CD14-positive monocyte (primary cell): Measurements from ENCODE around the gene STK11. TPM values are rescaled to one million over a fixed set of nuclear protein-coding genes. Genes with fewer than 3 reads are reported as not detected.
A peak's percentile ranks its signal among the peaks of the same experiment; 100 is the strongest.

Experiments used
- DNase-seq, 3 donors: peaks; one replicate each; pipeline ENCODE4 v3.0.0-alpha.2; 2011 to 2022
- H2AFZ ChIP-seq: 2 replicates; pipeline ENCODE4 v1.6.0; 2012; ENCODE audit warnings: mild to moderate bottlenecking, low read depth, low read length, inconsistent platforms; ENCODE audit not compliant: insufficient read depth, poor library complexity, severe bottlenecking
- H3K27ac ChIP-seq, 2 donors: 1 replicate in 1 of 2; 2 replicates in 1 of 2; pipeline ENCODE4 v1.5.1; 2012 to 2013; ENCODE audit warnings: low read length in 2 of 2, control low read depth in 1 of 2, inconsistent platforms in 1 of 2, low read depth in 1 of 2, mild to moderate bottlenecking in 1 of 2
- H3K27me3 ChIP-seq, 2 donors: one replicate each; pipeline versions ENCODE4 v1.6.0 to v1.6.1; 2011 to 2013; ENCODE audit warnings: low read length in 2 of 2; ENCODE audit not compliant: control insufficient read depth in 2 of 2, insufficient read depth in 2 of 2
- H3K36me3 ChIP-seq, 2 donors: replicated peaks in 1 of 2; 1 replicate in 1 of 2; 2 replicates in 1 of 2; pipeline versions ENCODE4 v1.5.1 to v1.6.1; 2012 to 2013; ENCODE audit warnings: low read length in 2 of 2, control low read depth in 1 of 2, inconsistent platforms in 1 of 2, mild to moderate bottlenecking in 1 of 2; ENCODE audit not compliant: insufficient read depth in 2 of 2, control insufficient read depth in 1 of 2
- H3K4me1 ChIP-seq, 2 donors: 1 replicate in 1 of 2; 2 replicates in 1 of 2; pipeline versions ENCODE4 v1.5.1 to v1.6.1; 2012 to 2013; ENCODE audit warnings: low read length in 2 of 2, control low read depth in 1 of 2, inconsistent platforms in 1 of 2, mild to moderate bottlenecking in 1 of 2, moderate library complexity in 1 of 2; ENCODE audit not compliant: insufficient read depth in 2 of 2, control insufficient read depth in 1 of 2
- H3K4me2 ChIP-seq: replicated peaks from 2 replicates; pipeline ENCODE3; 2012; ENCODE audit warnings: low read length, moderate library complexity, mild to moderate bottlenecking; ENCODE audit not compliant: poor library complexity, severe bottlenecking; ENCODE audit errors: extremely low read depth
- H3K4me3 ChIP-seq, 3 experiments: fragments of 200-600 bp in 1 of 3; sonication (generic) in 1 of 3; replicated peaks in 1 of 3; 1 replicate in 2 of 3; 2 replicates in 1 of 3; pipeline ENCODE4 v1.5.1; 2011 to 2013; ENCODE audit warnings: low read length in 3 of 3, mild to moderate bottlenecking in 3 of 3, control low read depth in 2 of 3, low read depth in 2 of 3, inconsistent platforms in 1 of 3, moderate library complexity in 1 of 3
- H3K79me2 ChIP-seq: 2 replicates; pipeline ENCODE4 v1.6.0; 2012; ENCODE audit warnings: mild to moderate bottlenecking, control low read depth, inconsistent platforms, low read length, moderate library complexity; ENCODE audit not compliant: insufficient read depth
- H3K9ac ChIP-seq: 2 replicates; pipeline ENCODE4 v1.6.0; 2017; ENCODE audit warnings: low read length, mild to moderate bottlenecking; ENCODE audit not compliant: insufficient read depth, poor library complexity, severe bottlenecking
- H3K9me3 ChIP-seq, 2 donors: replicated peaks in 1 of 2; 1 replicate in 1 of 2; 2 replicates in 1 of 2; pipeline versions ENCODE4 v1.5.1 to v1.6.1; 2012 to 2013; ENCODE audit warnings: low read length in 2 of 2, control low read depth in 1 of 2; ENCODE audit not compliant: control insufficient read depth in 1 of 2, insufficient read depth in 1 of 2
- H4K20me1 ChIP-seq: 2 replicates; pipeline ENCODE4 v1.6.0; 2012; ENCODE audit warnings: mild to moderate bottlenecking, low read length, control low read depth, moderate library complexity; ENCODE audit not compliant: insufficient read depth
- H3K27ac Mint-ChIP-seq, 7 donors: one replicate each; pipeline ENCODE4 v1.8.0; 2020; ENCODE audit warnings: mild to moderate bottlenecking in 7 of 7, mixed read lengths in 7 of 7, moderate library complexity in 6 of 7, inconsistent platforms in 2 of 7
- H3K27me3 Mint-ChIP-seq, 3 donors: one replicate each; pipeline ENCODE4 v1.8.0; 2021 to 2022; ENCODE audit warnings: low read depth in 3 of 3, mild to moderate bottlenecking in 3 of 3, mixed read lengths in 3 of 3, moderate library complexity in 3 of 3, inconsistent platforms in 1 of 3
- H3K36me3 Mint-ChIP-seq, 2 donors: one replicate each; pipeline ENCODE4 v1.8.0; 2020; ENCODE audit warnings: mixed read lengths in 2 of 2, inconsistent platforms in 1 of 2, mild to moderate bottlenecking in 1 of 2
- H3K4me1 Mint-ChIP-seq: one replicate; pipeline ENCODE4 v1.8.0; 2020; ENCODE audit warnings: mild to moderate bottlenecking, mixed read lengths
- H3K4me3 Mint-ChIP-seq, 2 donors: one replicate each; pipeline ENCODE4 v1.8.0; 2020; ENCODE audit warnings: mild to moderate bottlenecking in 2 of 2, mixed read lengths in 2 of 2, moderate library complexity in 1 of 2
- H3K9me3 Mint-ChIP-seq, 7 donors: one replicate each; pipeline ENCODE4 v1.8.0; 2020 to 2022; ENCODE audit warnings: mixed read lengths in 7 of 7, mild to moderate bottlenecking in 6 of 7, moderate library complexity in 6 of 7, inconsistent platforms in 2 of 7
- CTCF ChIP-seq: fragments of 200-600 bp; IDR thresholded peaks from one replicate; pipeline ENCODE4 v1.8.0; 2022; ENCODE audit warnings: antibody characterized with exemption, mild to moderate bottlenecking
- WGBS: methylation state at CpG from one replicate; pipeline ENCODE4 v1.1.5; 2013; ENCODE audit warnings: missing lambda C conversion rate; ENCODE audit not compliant: insufficient coverage; 5-methylcytosine and 5-hydroxymethylcytosine counted together
- intact Hi-C, 2 donors: fragments of 100-400 bp; cut with micrococcal nuclease; formaldehyde crosslinking; loops; one replicate each; pipeline versions ENCODE4 v1.15.0 to v1.15.1; 2023
- polyA plus RNA-seq, 3 donors: library from polyadenylated mRNA; depleted of rRNA in 1 of 3; unstranded in 2 of 3; stranded (reverse) in 1 of 3; fragments of 300-500 nt in 2 of 3; fragments of >200 nt in 1 of 3; fragmentation: Illumina TruSeq in 2 of 3; gene quantifications; 1 replicate in 2 of 3; 2 replicates in 1 of 3; pipeline ENCODE4 v1.2.3, GENCODE V29; 2012 to 2021

STK11 gene
- polyA plus RNA-seq, 3 donors, result 6.2 to 72.1 (median 15.4) TPM

- Histone ChIP-seq H3K79me2 (peaks cover 15% of the 10 kb centered on the region), H3K27ac (no peak overlapping the region), H2AFZ (no peak overlapping the region), H3K9me3 (no peaks in the 10 kb centered on the region), H3K9ac (no peak overlapping the region), H3K4me1 (peaks cover 35 to 48% of the 10 kb centered on the region in 2 donors), H3K27me3 (no peaks in the 10 kb centered on the region), H3K4me3 (no peak overlapping the region), H3K4me2 (no peak overlapping the region), H3K36me3 (no peaks in the 10 kb centered on the region), H4K20me1 (no peaks in the 10 kb centered on the region)
- TF ChIP-seq CTCF, result no peak
- Mint-ChIP-seq H3K36me3 (peaks cover 0 to 8% of the 10 kb centered on the region in 2 donors), H3K4me3 (no peak overlapping the region), H3K4me1 (peaks cover 43% of the 10 kb centered on the region), H3K27me3 (peaks cover 0 to 4% (median 0%) of the 10 kb centered on the region in 3 donors), H3K9me3 (peaks cover 0 to 2% (median 0%) of the 10 kb centered on the region in 7 donors), H3K27ac (no peak overlapping the region)
- DNase-seq, result peak in 1 of 3 donors; percentile 44
- intact Hi-C loops, result no loop called here
- 95% methylated on average over 19 of the region's 19 CpGs for WGBS
Measured at GRCh38 chr19:1183543-1184172, 21.9 kb upstream of the STK11 start.

- Histone ChIP-seq H3K79me2 (no peaks in the 10 kb centered on the region), H3K9ac (no peak overlapping the region), H3K4me2 (no peak overlapping the region), H3K4me3 (no peak overlapping the region), H3K27ac (no peak overlapping the region), H3K9me3 (no peaks in the 10 kb centered on the region), H2AFZ (no peak overlapping the region), H3K4me1 (peaks cover 10 to 19% of the 10 kb centered on the region in 2 donors), H4K20me1 (no peaks in the 10 kb centered on the region), H3K36me3 (no peaks in the 10 kb centered on the region), H3K27me3 (no peaks in the 10 kb centered on the region)
- peaks cover 0 to 8% (median 4%) of the 10 kb centered on the region in 3 donors for H3K27me3 Mint-ChIP-seq
- H3K4me1 Mint-ChIP-seq, result peaks cover 23% of the 10 kb centered on the region
- no peak overlapping the region for H3K4me3 Mint-ChIP-seq
- intact Hi-C loops, result no loop called here
- TF ChIP-seq CTCF, result no peak
- H3K9me3 Mint-ChIP-seq, result no peaks in the 10 kb centered on the region
- 42% methylated on average over 3 of the region's 9 CpGs for WGBS
- DNase-seq, result no peak
- H3K36me3 Mint-ChIP-seq, result peaks cover 0 to 8% of the 10 kb centered on the region in 2 donors
- no peak overlapping the region for H3K27ac Mint-ChIP-seq
Measured at GRCh38 chr19:1189419-1189818, 16.2 kb upstream of the STK11 start.
